NCI-H510A treated with DMSO at 0.1 percent for 48 hours (cell line): Measurements from ENCODE around the gene FOXA1.
"Not testable (repeated sequence)": the region's sequence is repeated elsewhere in the genome, so short reads cannot be mapped to it uniquely, and the experiment has no call there.

Experiments used
- DNase-seq: peaks from one replicate; lab custom pipeline; 2025; lab: John Stamatoyannopoulos, UW

The FOXA1 gene

DNA sequence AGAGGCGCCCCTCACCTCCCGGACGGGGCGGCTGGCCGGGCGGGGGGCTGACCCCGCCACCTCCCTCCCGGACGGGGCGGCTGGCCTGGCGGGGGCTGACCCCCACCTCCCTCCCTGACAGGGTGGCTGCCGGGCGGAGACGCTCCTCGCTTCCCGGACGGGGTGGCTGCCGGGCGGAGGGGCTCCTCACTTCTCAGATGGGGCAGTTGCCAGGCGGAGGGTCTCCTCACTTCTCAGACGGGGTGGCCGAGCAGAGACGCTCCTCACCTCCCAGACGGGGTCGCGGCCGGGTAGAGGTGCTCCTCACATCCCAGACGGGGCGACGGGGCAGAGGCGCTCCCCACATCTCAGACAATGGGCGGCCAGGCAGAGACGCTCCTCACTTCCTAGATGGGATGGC is 39.5 kb downstream of the FOXA1 start:
- not testable (repeated sequence) for DNase-seq

DNA sequence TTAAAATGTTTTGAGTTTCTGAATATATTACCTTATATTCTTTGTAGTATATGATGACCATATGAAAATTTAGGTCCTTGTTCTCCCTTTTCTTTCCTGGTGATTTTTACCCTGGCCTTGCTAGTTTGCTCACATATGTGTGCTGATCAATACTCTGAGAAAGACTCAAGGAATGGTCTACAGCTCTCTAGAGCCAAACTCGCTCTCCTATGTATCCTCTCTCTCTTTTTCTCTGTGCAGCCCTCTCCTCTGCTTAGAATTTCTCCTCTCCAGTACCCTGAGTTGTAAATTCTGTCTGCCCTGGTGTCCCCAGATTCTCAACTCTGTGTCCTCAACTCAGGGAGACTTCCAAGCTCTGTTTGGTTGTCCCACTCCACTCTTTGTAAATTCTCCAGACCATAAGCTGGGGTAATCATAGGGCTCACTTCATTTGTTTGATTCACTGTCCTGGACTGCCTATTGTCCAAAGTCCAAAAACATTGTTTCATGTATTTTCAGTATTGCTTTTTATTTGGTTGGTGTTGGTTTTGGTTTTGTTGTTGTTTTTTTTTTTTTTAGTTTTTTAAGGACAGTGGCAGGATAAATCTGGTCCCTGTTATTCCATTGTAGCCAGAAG is 41.0 kb downstream of the FOXA1 start:
- DNase-seq: no peak

DNA sequence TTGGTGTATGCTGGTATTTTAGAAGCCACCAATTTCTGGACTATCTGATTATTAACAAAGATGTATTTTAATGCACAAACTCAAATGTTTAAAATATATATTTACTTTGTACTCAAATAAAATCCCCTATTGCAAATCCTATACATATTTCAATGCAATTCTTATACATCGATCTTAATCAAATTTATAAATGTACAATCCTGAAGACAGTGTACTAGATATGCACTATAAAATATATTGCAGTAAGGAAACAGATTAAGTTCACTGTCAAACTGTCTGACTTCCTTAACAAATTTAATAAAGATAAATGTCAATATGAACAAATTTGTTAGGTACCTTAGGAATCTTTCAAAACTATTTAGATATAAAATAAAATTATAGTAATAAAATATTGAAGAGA is 43.9 kb downstream of the FOXA1 start:
- DNase-seq: no peak

DNA sequence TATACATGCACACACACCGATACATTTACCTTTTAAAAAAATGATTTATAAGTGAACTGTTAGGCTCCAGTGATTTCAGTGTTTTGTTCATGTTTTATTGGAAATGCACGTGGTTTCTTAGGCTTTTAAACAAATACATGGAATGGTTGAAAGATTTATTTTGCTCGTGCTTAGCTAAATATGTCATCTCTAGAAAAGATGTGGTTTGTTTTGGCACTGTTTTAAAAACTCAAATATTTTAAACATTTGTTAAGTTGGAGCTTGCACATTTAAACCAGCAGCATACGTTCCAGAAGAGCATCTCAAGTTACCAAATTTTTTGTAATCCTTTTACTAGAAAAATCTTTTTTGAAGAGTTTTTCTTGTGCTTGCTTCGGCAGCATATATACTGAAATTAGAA is 44.5 kb downstream of the FOXA1 start:
- DNase-seq: no peak

DNA sequence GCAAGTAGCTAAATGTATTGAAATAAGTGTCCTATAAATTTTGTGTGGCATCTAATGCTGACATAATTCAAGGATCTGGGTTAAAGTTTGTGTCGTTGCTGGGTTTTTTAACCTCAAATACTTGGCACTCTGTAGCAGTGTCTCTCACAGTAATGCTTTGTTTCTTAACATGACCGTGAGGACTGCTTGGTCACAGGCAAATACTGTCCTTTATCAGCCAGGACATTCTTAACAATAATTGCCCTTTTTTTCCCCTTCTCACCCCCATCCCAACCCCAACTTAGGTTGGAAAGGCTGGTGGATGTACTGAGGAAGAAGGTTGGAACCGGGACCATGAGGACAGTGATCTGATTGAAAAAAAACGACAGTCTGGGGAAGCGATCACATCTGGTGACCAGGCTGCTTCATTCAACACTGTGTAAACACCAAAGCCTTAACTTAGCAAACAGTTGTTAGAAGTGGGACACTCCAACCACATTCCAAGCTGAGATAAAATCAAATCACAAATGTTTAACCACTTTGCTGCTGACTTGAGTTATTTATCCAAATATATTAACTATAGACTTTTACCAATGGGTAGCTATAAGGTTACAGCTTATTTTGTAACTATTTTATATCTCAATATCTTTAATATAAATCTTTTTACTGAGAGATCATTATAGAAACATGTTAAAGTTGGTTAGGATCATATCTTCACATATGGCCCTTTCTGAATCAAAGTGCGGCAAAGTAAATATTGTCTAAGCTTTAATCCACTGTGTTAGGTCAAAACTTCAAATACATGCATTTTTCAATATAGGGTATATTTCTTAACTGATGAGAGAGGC is 48.2 kb downstream of the FOXA1 start:
- peak; percentile 61 for DNase-seq

DNA sequence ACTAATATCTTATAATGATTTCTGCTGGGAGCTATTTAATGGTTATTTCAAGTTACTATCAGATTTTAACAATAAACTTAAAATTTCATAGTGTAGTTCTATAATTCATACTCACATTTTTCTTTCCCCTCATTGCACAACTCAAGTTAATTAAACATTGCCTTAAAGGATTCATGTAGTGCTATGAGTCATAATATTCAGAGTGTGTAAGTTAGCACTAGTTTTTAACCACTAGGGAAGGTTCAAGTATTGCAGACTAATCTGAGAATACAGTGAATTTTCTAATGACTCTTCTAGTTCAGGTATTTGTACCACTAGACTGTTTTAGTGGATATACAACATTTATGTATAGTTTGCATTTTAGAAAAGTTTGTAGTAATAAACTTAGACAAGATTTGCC is 49.9 kb downstream of the FOXA1 start:
- DNase-seq: no peak

DNA sequence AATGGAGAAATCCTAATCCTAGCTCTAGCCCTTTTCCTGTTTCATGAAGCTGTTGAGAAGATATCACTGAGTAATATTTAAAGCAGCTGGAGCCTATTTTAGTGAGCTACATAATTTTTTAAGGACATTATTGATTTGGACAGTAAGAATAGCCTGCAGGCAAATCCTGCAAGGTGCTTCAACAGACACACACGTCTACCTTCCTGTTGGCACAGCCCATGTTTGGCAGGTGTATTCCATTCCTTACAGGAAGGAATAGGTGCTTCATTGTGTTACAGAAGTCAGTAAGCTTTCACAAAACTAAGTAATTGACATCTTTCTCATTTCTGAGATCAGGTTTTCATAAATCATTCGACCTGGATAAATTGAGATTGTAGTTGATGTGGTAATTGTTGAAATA is 50.6 kb downstream of the FOXA1 start:
- DNase-seq: no peak

DNA sequence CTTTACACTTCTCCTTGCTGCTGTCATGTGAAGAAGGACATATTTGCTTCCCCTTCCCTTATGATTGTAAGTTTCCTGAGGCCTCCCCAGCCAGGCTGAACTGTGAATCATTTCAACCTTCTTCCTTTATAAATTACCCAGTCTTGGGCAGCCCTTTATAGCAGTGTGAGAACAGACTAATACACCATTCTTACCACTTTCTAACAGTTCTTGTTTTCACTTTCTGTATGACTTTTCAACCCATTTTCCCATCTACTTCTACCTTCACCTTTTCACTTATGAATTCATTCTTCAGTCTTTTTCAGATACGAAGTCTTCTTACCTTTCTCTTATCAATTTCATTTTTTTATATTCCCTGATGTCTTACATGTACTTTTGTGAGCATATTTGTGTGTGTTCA is 55.1 kb downstream of the FOXA1 start:
- DNase-seq: no peak
